Heart left ventricle (tissue), 13 donors: ENCODE results near the gene RIPPLY2.

ENCODE experiments used
- CTCF ChIP-seq, 12 donors: fragments of 200-600 bp; sonication (generic) in 4 of 12; IDR thresholded peaks; one replicate each; pipeline versions ENCODE4 v1.5.0 to v1.8.0; 2018 to 2022; ENCODE audit warnings: antibody characterized with exemption in 12 of 12, mild to moderate bottlenecking in 5 of 12
- POLR2A ChIP-seq, 2 donors: fragments of 450-650 bp; IDR thresholded peaks; one replicate each; pipeline ENCODE4 v1.6.1; 2017; ENCODE audit warnings: antibody characterized with exemption in 2 of 2, mild to moderate bottlenecking in 2 of 2, moderate library complexity in 2 of 2
- donor health status: ischemic (EF 13 %, LVEDD 7.1; RV severe dilation, severe dysfunction).
- donor health status: DM: no; HTN: yes; CAD: no.
- donor health status: DM: no; HTN: no; CAD: no.
- donor health status: ischemic (EF 25% LVEDD 6.9; RV normal size, moderate dysfunction).
- donor health status: ischemic (EF 25% LVEDD 5.7; RV mildly dilated, moderate dysfunction).
- donor health status: ischemic (EF 35%, LVEDD 5.7; RV mildly dilated, moderate dysfunction).
- donor health status: nonischemic (EF 11% LVEDD 7.7; RV severe dilation, severe dysfunction).
- donor health status: DM: yes; HTN: yes; CAD: no.
- donor health status: PGD.
- donor health status: ischemic (EF 29% LVEDD 5.4; RV normal size, mild dysfunction).
- donor health status: nonischemic (EF 23%, LVEDD 6.1; RV moderate dilation, normal function).

GRCh38 chr6:83893024-83893423, 39.9 kb downstream of the RIPPLY2 start:
- no peak for TF ChIP-seq CTCF (IDR thresholded peaks at IDR 0.05)
- TF ChIP-seq POLR2A (IDR thresholded peaks at IDR 0.05): no peak
